SK-N-SH (cell line): Measurements from ENCODE around the gene UBALD1. TPM values are rescaled to one million over a fixed set of nuclear protein-coding genes. Genes with fewer than 3 reads are reported as not detected.

Experiments used
- CTCF ChIA-PET: fragments of 300-600, 350-600 bp; formaldehyde crosslinking; extraction: SDS; loops from one replicate; lab custom pipeline; 2021; lab: Yijun Ruan, JAX
- POLR2A ChIA-PET: fragments of 350-600 bp; sonication (Branson Sonifier 250); formaldehyde crosslinking; extraction: SDS; loops from one replicate; lab custom pipeline; 2020; ENCODE audit warnings: antibody characterized with exemption, inconsistent platforms; lab: Yijun Ruan, JAX
- DNase-seq: peaks from one replicate; pipeline ENCODE4 v3.0.0; 2012
- H2AFZ ChIP-seq: fragments of 200-600 bp; sonication (generic); 2 replicates; pipeline ENCODE4 v1.8.1; 2016; ENCODE audit warnings: antibody characterized with exemption, mild to moderate bottlenecking, low read depth
- H3F3A ChIP-seq: fragments of 200-600 bp; sonication (generic); replicated peaks from 2 replicates; pipeline ENCODE3; 2016; ENCODE audit warnings: antibody characterized with exemption, mild to moderate bottlenecking; ENCODE audit not compliant: insufficient read depth
- H3K27ac ChIP-seq, 2 experiments: fragments of 200-500 bp in 1 of 2; fragments of 200-600 bp in 1 of 2; sonication (Bioruptor generic) in 1 of 2; sonication (generic), shearing (Covaris generic) in 1 of 2; 2 replicates each; pipeline versions ENCODE4 v1.5.1 to v1.6.1; 2014 to 2016; ENCODE audit warnings: low read depth in 2 of 2, inconsistent platforms in 1 of 2, low read length in 1 of 2, mild to moderate bottlenecking in 1 of 2, mixed read lengths in 1 of 2
- H3K27me3 ChIP-seq: fragments of 200-600 bp; sonication (generic), shearing (Covaris generic); 2 replicates; pipeline ENCODE4 v1.6.1; 2016; ENCODE audit warnings: mixed run types; ENCODE audit not compliant: insufficient read depth
- H3K36me3 ChIP-seq, 2 experiments: fragments of 200-500 bp in 1 of 2; fragments of 200-600 bp in 1 of 2; sonication (Bioruptor generic) in 1 of 2; sonication (generic) in 1 of 2; replicated peaks in 1 of 2; 2 replicates each; pipeline versions ENCODE3 to v1.5.1; 2014 to 2016; ENCODE audit warnings: low read length in 1 of 2, mild to moderate bottlenecking in 1 of 2; ENCODE audit not compliant: insufficient read depth in 2 of 2, control insufficient read depth in 1 of 2
- H3K4me1 ChIP-seq, 2 experiments: fragments of 200-500 bp in 1 of 2; fragments of 200-600 bp in 1 of 2; sonication (Bioruptor generic) in 1 of 2; sonication (generic), shearing (Covaris generic) in 1 of 2; 2 replicates each; pipeline versions ENCODE4 v1.5.1 to v1.6.1; 2014 to 2016; ENCODE audit warnings: low read depth in 1 of 2, low read length in 1 of 2, mixed run types in 1 of 2; ENCODE audit not compliant: insufficient read depth in 2 of 2, control insufficient read depth in 1 of 2
- H3K4me2 ChIP-seq: fragments of 200-600 bp; sonication (generic), shearing (Covaris generic); 2 replicates; pipeline ENCODE4 v1.6.1; 2017; ENCODE audit warnings: mixed run types
- H3K4me3 ChIP-seq, 2 experiments: fragments of 200-500 bp in 1 of 2; fragments of 200-600 bp in 1 of 2; sonication (Bioruptor generic) in 1 of 2; sonication (generic), shearing (Covaris generic) in 1 of 2; 2 replicates each; pipeline versions ENCODE4 v1.5.1 to v1.8.1; 2014 to 2016; ENCODE audit warnings: low read depth in 2 of 2, inconsistent platforms in 1 of 2, low read length in 1 of 2, mild to moderate bottlenecking in 1 of 2, mixed read lengths in 1 of 2, moderate library complexity in 1 of 2
- H3K79me2 ChIP-seq: fragments of 200-600 bp; sonication (generic); 2 replicates; pipeline ENCODE4 v1.8.1; 2017; ENCODE audit warnings: mild to moderate bottlenecking; ENCODE audit not compliant: insufficient read depth
- H3K9ac ChIP-seq: fragments of 200-600 bp; sonication (generic); 2 replicates; pipeline ENCODE4 v1.6.1; 2017; ENCODE audit warnings: mixed run types
- H3K9me2 ChIP-seq: fragments of 200-600 bp; sonication (generic); 2 replicates; pipeline ENCODE4 v1.6.1; 2017; ENCODE audit warnings: mixed run types
- H3K9me3 ChIP-seq: fragments of 200-600 bp; sonication (generic); 2 replicates; pipeline ENCODE4 v1.6.1; 2017; ENCODE audit warnings: mixed run types, mild to moderate bottlenecking, moderate library complexity
- H4K20me1 ChIP-seq: fragments of 200-600 bp; sonication (generic); 2 replicates; pipeline ENCODE4 v1.6.1; 2017; ENCODE audit warnings: mild to moderate bottlenecking, mixed run types; ENCODE audit not compliant: insufficient read depth
- ELF1 ChIP-seq: IDR thresholded peaks from 2 replicates; pipeline ENCODE4 v1.4.0; 2012
- EP300 ChIP-seq, 2 experiments: IDR thresholded peaks; 2 replicates each; pipeline versions ENCODE4 v1.4.0 to v1.6.1; 2012; ENCODE audit warnings: borderline replicate concordance in 1 of 2, low read depth in 1 of 2, low read length in 1 of 2
- EZH2phosphoT487 ChIP-seq: fragments of 200-600 bp; sonication (generic); IDR thresholded peaks from 2 replicates; pipeline ENCODE4 v1.6.1; 2017; ENCODE audit warnings: low read depth, mixed run types, mild to moderate bottlenecking, antibody characterized with exemption, moderate library complexity, borderline replicate concordance
- FOXJ3 ChIP-seq: sonication (generic); formaldehyde crosslinking; IDR thresholded peaks from 2 replicates; pipeline ENCODE4 v1.5.1; 2020; ENCODE audit warnings: mild to moderate bottlenecking, missing genetic modification reagents
- JUND ChIP-seq: IDR thresholded peaks from 2 replicates; pipeline ENCODE4 v1.4.0; 2012
- MEF2A ChIP-seq: IDR thresholded peaks from 2 replicates; pipeline ENCODE4 v1.4.0; 2012; ENCODE audit warnings: low read depth, borderline replicate concordance
- NRF1 ChIP-seq: IDR thresholded peaks from 2 replicates; pipeline ENCODE4 v1.6.1; 2012; ENCODE audit warnings: low read depth, mild to moderate bottlenecking, low read length
- POLR2AphosphoS5 ChIP-seq: IDR thresholded peaks from 2 replicates; pipeline ENCODE4 v1.6.1; 2012; ENCODE audit warnings: low read depth, low read length
- RCOR1 ChIP-seq: fragments of 150-350 bp; IDR thresholded peaks from 2 replicates; pipeline ENCODE4 v1.6.1; 2017; ENCODE audit warnings: antibody characterized with exemption, low read length
- RFX5 ChIP-seq: IDR thresholded peaks from 2 replicates; pipeline ENCODE4 v1.6.1; 2012; ENCODE audit warnings: mild to moderate bottlenecking, improper control_type of control experiment, low read length
- RXRA ChIP-seq: IDR thresholded peaks from 2 replicates; pipeline ENCODE4 v1.4.0; 2012; ENCODE audit warnings: low read depth, mild to moderate bottlenecking, borderline replicate concordance
- SIN3A ChIP-seq: IDR thresholded peaks from 2 replicates; pipeline ENCODE4 v1.6.1; 2012; ENCODE audit warnings: low read depth, mild to moderate bottlenecking, low read length, moderate library complexity, borderline replicate concordance
- TAF1 ChIP-seq: IDR thresholded peaks from 2 replicates; pipeline ENCODE4 v1.6.1; 2012; ENCODE audit warnings: low read depth, mild to moderate bottlenecking, low read length, moderate library complexity, borderline replicate concordance
- YY1 ChIP-seq: IDR thresholded peaks from 2 replicates; pipeline ENCODE4 v1.4.0; 2012; ENCODE audit warnings: low read depth, mild to moderate bottlenecking
- WGBS: methylation state at CpG from one replicate; pipeline ENCODE4 v1.1.6; 2017; ENCODE audit warnings: low lambda C conversion rate; 5-methylcytosine and 5-hydroxymethylcytosine counted together
- polyA plus RNA-seq, 3 experiments: library from polyadenylated mRNA; depleted of rRNA; stranded (reverse); fragments of >200 nt; gene quantifications; 2 replicates each; pipeline ENCODE4 v1.2.3, GENCODE V29; 2012
- TF ChIP-seq, protein P1 (sequence below): IDR thresholded peaks from 2 replicates; pipeline ENCODE4 v1.4.0; 2012; ENCODE audit warnings: low read depth, borderline replicate concordance
- TF ChIP-seq, protein P2 (sequence below): fragments of 200-600 bp; sonication (generic); IDR thresholded peaks from 2 replicates; pipeline ENCODE4 v1.6.1; 2017; ENCODE audit warnings: antibody characterized with exemption, mild to moderate bottlenecking, moderate library complexity
- TF ChIP-seq, protein P3 (sequence below): IDR thresholded peaks from 2 replicates; pipeline ENCODE4; 2012
- TF ChIP-seq, protein P4 (sequence below): IDR thresholded peaks from 2 replicates; pipeline ENCODE4 v1.4.0; 2012; ENCODE audit warnings: low read depth

Gene UBALD1
- polyA plus RNA-seq, 1 of the 3 experiments (the other 2 are of a cell fraction), result 16.7 TPM

DNA sequence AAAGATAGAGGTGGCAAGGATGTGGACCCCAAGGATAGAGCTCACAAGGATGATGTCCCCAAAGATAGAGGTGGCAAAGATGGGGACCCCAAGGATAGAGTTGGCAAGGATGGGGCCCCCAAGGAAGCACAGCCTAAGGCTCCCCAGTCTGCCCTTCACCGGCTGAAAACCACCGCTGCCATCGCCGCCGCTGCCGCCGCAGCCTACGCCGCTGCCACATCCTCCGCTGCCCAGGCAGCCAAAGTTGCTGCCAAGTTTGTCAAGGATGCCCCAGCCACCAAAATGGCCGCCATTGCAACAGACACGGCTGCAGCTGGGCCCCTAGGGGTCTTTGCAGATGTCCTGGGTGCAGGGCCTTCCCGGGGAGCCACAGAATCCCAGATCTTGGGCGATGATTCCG lies 38.7 kb downstream of the UBALD1 start:
- H3K9me3 ChIP-seq, result no peaks in the 10 kb centered on the region
- no peaks in the 10 kb centered on the region for H3K9me2 ChIP-seq
- TF ChIP-seq MEF2A (no peak), RFX5 (no peak), RXRA (no peak), NRF1 (no peak), RCOR1 (no peak), POLR2AphosphoS5 (no peak), EZH2phosphoT487 (no peak), TAF1 (no peak), FOXJ3 (CRISPR knock-in tag) (no peak), JUND (no peak), ELF1 (no peak), SIN3A (no peak), YY1 (no peak), EP300 (IDR thresholded peaks at IDR 0.05; ENCODE audit: borderline replicate concordance in 1 of 2, low read depth in 1 of 2, low read length in 1 of 2) (no peak)
- TF ChIP-seq, protein P1, sequence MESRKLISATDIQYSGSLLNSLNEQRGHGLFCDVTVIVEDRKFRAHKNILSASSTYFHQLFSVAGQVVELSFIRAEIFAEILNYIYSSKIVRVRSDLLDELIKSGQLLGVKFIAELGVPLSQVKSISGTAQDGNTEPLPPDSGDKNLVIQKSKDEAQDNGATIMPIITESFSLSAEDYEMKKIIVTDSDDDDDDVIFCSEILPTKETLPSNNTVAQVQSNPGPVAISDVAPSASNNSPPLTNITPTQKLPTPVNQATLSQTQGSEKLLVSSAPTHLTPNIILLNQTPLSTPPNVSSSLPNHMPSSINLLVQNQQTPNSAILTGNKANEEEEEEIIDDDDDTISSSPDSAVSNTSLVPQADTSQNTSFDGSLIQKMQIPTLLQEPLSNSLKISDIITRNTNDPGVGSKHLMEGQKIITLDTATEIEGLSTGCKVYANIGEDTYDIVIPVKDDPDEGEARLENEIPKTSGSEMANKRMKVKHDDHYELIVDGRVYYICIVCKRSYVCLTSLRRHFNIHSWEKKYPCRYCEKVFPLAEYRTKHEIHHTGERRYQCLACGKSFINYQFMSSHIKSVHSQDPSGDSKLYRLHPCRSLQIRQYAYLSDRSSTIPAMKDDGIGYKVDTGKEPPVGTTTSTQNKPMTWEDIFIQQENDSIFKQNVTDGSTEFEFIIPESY, result no peak
- TF ChIP-seq, protein P2, sequence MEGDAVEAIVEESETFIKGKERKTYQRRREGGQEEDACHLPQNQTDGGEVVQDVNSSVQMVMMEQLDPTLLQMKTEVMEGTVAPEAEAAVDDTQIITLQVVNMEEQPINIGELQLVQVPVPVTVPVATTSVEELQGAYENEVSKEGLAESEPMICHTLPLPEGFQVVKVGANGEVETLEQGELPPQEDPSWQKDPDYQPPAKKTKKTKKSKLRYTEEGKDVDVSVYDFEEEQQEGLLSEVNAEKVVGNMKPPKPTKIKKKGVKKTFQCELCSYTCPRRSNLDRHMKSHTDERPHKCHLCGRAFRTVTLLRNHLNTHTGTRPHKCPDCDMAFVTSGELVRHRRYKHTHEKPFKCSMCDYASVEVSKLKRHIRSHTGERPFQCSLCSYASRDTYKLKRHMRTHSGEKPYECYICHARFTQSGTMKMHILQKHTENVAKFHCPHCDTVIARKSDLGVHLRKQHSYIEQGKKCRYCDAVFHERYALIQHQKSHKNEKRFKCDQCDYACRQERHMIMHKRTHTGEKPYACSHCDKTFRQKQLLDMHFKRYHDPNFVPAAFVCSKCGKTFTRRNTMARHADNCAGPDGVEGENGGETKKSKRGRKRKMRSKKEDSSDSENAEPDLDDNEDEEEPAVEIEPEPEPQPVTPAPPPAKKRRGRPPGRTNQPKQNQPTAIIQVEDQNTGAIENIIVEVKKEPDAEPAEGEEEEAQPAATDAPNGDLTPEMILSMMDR, result no peak
- TF ChIP-seq, protein P3, sequence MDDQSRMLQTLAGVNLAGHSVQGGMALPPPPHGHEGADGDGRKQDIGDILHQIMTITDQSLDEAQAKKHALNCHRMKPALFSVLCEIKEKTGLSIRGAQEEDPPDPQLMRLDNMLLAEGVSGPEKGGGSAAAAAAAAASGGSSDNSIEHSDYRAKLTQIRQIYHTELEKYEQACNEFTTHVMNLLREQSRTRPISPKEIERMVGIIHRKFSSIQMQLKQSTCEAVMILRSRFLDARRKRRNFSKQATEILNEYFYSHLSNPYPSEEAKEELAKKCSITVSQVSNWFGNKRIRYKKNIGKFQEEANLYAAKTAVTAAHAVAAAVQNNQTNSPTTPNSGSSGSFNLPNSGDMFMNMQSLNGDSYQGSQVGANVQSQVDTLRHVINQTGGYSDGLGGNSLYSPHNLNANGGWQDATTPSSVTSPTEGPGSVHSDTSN, result no peak
- TF ChIP-seq, protein P4, sequence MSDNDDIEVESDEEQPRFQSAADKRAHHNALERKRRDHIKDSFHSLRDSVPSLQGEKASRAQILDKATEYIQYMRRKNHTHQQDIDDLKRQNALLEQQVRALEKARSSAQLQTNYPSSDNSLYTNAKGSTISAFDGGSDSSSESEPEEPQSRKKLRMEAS, result no peak
- H3K4me3 ChIP-seq, result no peak overlapping the region
- CTCF ChIA-PET, result interaction anchor here (0.7 to 3.4 kb wide), 3 partner anchors 9 to 69 kb away, joined by 3 to 17 read pairs (median 4); no protein-coding TSS in a partner anchor
- POLR2A ChIA-PET, result no interaction called here
- H3K4me2 ChIP-seq, result no peak overlapping the region
- no peak overlapping the region for H2AFZ ChIP-seq
- H3K79me2 ChIP-seq, result no peaks in the 10 kb centered on the region
- no peaks in the 10 kb centered on the region for H4K20me1 ChIP-seq
- no peak overlapping the region for H3K9ac ChIP-seq
- no peak overlapping the region for H3K27ac ChIP-seq
- no peak for DNase-seq
- H3K4me1 ChIP-seq, result no peaks in the 10 kb centered on the region
- 87% methylated on average over 15 of the region's 15 CpGs for WGBS
- H3K36me3 ChIP-seq, result no peaks in the 10 kb centered on the region
- H3K27me3 ChIP-seq, result no peaks in the 10 kb centered on the region
- no peaks in the 10 kb centered on the region for H3F3A ChIP-seq
